PC-3 (cell line): ENCODE data around the gene RPS6KA2.

ENCODE experiments used
- CTCF ChIP-seq: fragments of 300-600 bp; sonication (generic); conservative IDR thresholded peaks from 2 replicates; pipeline ENCODE4 v1.5.1; 2017; ENCODE audit warnings: antibody characterized with exemption, low read depth, mild to moderate bottlenecking, low read length
- EZH2 ChIP-seq: fragments of 300-600 bp; sonication (generic); IDR thresholded peaks from one replicate; pipeline ENCODE4 v1.6.1; 2017; ENCODE audit warnings: antibody characterized with exemption, mild to moderate bottlenecking, low read length; ENCODE audit not compliant: unreplicated experiment
- EZH2phosphoT487 ChIP-seq: fragments of 300-600 bp; sonication (generic); IDR thresholded peaks from 2 replicates; pipeline ENCODE4 v1.6.1; 2018; ENCODE audit warnings: mild to moderate bottlenecking, antibody characterized with exemption, low read length, borderline replicate concordance

- no peak for TF ChIP-seq CTCF
- no peak for TF ChIP-seq EZH2phosphoT487
- TF ChIP-seq EZH2: no peak
Measured at GRCh38 chr6:166449036-166449435, 178.0 kb downstream of the RPS6KA2 start.
